NCI-H146 treated with DMSO at 0.1 percent for 48 hours (cell line): Measurements from ENCODE around the gene VANGL1.

Experiments
- DNase-seq: peaks from one replicate; lab custom pipeline; 2025; ENCODE audit not compliant: unreplicated experiment; lab: John Stamatoyannopoulos, UW

The VANGL1 gene

DNA sequence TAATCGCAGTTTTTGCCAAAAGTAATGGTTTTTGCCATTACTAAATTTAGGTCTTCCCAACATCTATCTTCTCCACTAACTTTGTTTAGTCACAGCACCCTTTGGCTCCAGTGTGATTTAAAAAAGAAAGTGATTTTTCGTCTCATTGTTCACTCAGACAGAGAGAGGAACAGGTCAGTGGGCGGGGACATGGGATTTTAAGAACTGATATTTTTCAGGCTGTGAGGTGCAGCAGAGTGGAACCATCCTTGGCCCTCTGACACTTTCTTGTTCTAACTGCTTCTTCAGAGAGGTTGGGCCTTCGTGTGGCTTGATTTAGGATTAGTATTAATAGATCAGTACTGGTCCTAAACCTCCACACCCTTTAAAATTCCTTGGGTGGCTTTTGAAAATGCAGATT is 88.0 kb downstream of the VANGL1 start:
- no peak for DNase-seq

DNA sequence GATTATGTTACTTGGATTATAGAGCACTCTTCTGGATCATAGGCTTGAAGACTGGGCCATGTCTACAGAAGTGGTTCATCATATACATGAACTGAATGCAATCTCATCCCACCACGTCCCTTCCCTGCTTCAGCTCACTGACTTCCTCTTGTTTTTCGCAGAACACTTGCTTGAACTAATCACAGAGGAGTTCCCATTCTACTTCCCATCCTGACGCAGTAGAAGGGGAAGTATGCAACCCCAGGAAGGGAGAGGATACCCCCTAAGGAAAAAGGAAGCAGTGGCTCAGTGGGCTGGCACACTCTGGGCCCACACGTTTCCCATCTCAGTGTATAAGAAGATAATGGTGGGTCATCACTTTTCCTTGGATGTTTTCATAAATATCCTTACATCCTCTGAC is 90.5 kb downstream of the VANGL1 start:
- DNase-seq = no peak

DNA sequence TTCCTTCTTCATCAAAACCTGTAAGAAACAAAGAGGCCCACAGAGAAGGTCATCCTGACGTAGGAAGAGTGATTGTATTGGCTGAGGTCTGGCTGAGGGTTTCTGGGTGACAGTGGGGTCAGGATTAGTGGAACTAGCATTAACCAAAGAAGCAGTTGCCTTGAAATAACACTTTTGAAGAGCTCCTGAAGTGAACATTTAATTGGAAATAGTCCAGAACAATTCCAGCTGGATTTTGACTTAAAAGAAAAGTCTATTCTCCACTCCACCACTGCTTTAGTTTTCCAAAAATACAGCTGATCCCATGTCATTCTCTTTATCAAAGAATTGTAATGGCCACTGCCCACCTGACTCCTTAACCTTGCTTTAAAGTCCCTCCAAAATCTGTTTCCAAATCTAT is 99.0 kb downstream of the VANGL1 start:
- no peak for DNase-seq

DNA sequence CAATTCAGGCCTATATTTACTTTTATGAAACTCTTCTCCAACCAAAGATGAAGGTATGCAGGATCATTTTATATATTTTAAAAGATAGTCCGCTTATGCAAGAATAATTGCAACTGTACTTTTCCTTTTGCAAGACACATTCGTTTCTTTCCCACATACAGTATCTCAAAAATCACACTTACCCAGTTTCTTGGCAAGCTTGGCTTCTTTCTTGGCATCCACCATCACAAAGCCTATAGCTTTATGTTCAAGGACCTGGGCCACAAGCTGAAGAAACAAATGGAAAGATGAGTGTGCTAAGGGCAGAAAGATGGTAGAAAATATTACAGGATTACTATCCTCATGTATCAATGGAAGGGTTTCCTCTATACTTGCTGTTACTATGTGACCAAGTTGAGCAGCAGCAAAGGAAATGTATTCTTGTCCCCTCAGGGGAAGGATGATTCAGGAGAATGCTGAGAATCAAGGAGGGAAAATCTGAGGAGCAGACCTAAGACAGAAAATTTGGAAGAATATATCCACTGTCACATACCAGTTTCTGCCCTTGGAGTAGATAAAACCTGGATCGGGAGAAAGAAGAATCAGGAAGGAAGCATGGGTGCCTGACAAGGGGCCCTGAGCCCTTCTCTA is 103.0 kb downstream of the VANGL1 start:
- no peak for DNase-seq

DNA sequence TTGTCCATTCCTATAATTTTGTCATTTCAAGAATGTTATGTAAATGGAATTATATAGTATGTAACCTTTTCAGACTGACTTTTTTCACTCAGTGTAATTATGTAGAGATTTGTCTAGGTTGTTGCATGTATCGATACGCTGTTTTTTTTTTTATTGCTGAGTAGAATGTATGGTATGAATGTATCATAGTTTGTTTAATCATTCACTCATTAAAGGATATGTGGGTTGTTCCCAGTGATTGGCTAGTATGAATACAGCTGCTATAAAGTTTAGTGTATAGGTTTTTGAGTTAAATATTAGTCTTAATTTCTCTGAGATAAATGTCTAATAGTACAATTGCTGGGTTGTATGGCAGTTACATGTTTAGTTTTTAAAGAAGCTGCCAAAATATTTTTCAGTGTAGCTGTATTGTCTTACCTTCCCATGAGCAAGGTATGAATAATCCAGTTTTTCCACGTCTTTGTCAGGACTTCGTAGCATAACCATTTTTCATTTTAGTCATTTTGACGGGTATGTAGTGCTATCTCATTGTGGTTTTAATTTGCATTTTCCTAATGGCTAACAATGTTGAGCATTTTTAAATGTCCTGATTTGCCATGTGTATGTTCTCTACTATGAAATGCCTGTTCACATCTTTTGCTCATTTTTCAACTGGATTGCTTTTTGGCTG is 104.4 kb downstream of the VANGL1 start:
- no peak for DNase-seq
